Ovary (tissue), 9 donors: Measurements from ENCODE around the gene PLPPR3. TPM values are rescaled to one million over a fixed set of nuclear protein-coding genes. Genes with fewer than 3 reads are reported as not detected.
"Not testable (repeated sequence)": the region's sequence is repeated elsewhere in the genome, so short reads cannot be mapped to it uniquely, and the experiment has no call there.

Experiments used
- DNase-seq, 5 donors: peaks; one replicate each; pipeline ENCODE4 v3.0.0-alpha.2; 2019 to 2020
- H3K27ac ChIP-seq, 2 donors: fragments of 200-600 bp; one replicate each; pipeline versions ENCODE4 v1.5.1 to v1.8.0; 2019 to 2022
- H3K27me3 ChIP-seq: fragments of 200-600 bp; one replicate; pipeline ENCODE4 v1.8.0; 2022
- H3K36me3 ChIP-seq: fragments of 200-600 bp; sonication (generic); one replicate; pipeline ENCODE4 v1.5.1; 2019
- H3K4me1 ChIP-seq: one replicate; pipeline ENCODE4 v1.8.1; 2013; ENCODE audit warnings: mild to moderate bottlenecking, moderate library complexity; ENCODE audit not compliant: insufficient read depth
- H3K4me3 ChIP-seq: fragments of 200-600 bp; sonication (generic); one replicate; pipeline ENCODE4 v1.5.1; 2017
- H3K9me3 ChIP-seq, 2 donors: fragments of 200-600 bp in 1 of 2; sonication (generic) in 1 of 2; one replicate each; pipeline versions ENCODE4 v1.5.1 to v1.8.1; 2013 to 2019; ENCODE audit warnings: mild to moderate bottlenecking in 1 of 2, moderate library complexity in 1 of 2
- CTCF ChIP-seq, 3 donors: fragments of 450-650 bp in 2 of 3; fragments of 200-600 bp in 1 of 3; IDR thresholded peaks; one replicate each; pipeline versions ENCODE4 v1.5.1 to v1.8.0; 2016 to 2022; ENCODE audit warnings: antibody characterized with exemption in 3 of 3, mild to moderate bottlenecking in 1 of 3
- EP300 ChIP-seq: sonication (generic); formaldehyde crosslinking; IDR thresholded peaks from one replicate; pipeline ENCODE4 v1.6.1; 2017; ENCODE audit warnings: antibody characterized with exemption
- POLR2A ChIP-seq: fragments of 450-650 bp; IDR thresholded peaks from one replicate; pipeline ENCODE4 v1.6.1; 2017; ENCODE audit warnings: antibody characterized with exemption, mild to moderate bottlenecking, moderate library complexity
- WGBS, 3 donors: extraction: QIAGEN DNeasy Blood & Tissue Kit in 1 of 3; methylation state at CpG; one replicate each; pipeline versions ENCODE4 v1.1.5 to v1.1.7; 2013 to 2017; 5-methylcytosine and 5-hydroxymethylcytosine counted together
- intact Hi-C, 4 donors: fragments of 100-400 bp; cut with DNase I; formaldehyde crosslinking; loops; one replicate each; pipeline versions ENCODE4 v1.11.0 to v1.15.1; 2022 to 2023
- polyA plus RNA-seq, 2 donors: library from polyadenylated mRNA; stranded (reverse); fragments of 200-250 nt in 1 of 2; fragments of 350-450 nt in 1 of 2; fragmentation: Illumina TruSeq in 1 of 2; extraction: RNeasy Lipid Tissue Mini Kit (QIAGEN cat#74804) in 1 of 2; gene quantifications; one replicate each; pipeline ENCODE4 v1.2.3, GENCODE V29; 2013 to 2014
- total RNA-seq, 7 donors: library from RNA; depleted of rRNA in 2 of 7; stranded (reverse); fragments of >200 nt in 2 of 7; fragmentation: NEBNext Ultra II Directional in 3 of 7; extraction: Animal tissue kit (Norgen Biotek cat#: 25700) in 3 of 7; gene quantifications; one replicate each; pipeline versions ENCODE4 v1.1.0 to v1.2.4, GENCODE V29; 2016 to 2023
- donor health status: DM: no; HTN: no; CAD: no; lungs with moderate emphysema.
- donor health status: DM: no; HTN: no; CAD: no.
- donor health status: Bipolar disorder and iron deficiency.
- donor health status: DM: yes; HTN: yes; CAD: no.
- donor health status: DM: no; HTN: no; CAD: no.
- donor health status: DM: yes; HTN: yes; CAD: no.

Gene PLPPR3
- total and polyA plus RNA-seq, 9 donors: 0.18 to 11.4 (median 0.52) TPM; not detected in 2

DNA sequence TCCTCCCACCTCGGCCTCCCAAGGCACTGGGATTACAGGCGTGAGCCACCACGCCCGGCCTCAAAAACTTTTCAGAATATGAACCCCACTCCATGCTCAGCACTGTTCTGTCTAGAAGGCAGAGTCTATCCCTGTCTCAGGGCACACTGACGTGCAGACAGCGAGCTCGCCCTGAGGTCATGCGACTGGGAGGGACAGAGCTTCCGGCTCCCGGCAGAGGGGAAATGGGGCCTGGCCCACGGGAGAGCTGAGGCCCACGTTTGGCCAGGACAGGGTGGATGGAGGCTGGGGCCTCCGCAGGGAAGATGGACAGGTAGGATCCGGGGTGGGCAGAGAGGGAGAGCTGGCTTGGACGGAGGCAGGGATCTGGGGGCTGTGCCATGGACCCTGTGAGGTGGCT lies 3.1 kb upstream of the PLPPR3 start:
- Histone ChIP-seq H3K4me1 (peaks cover 2% of the 10 kb centered on the region), H3K27me3 (no peaks in the 10 kb centered on the region), H3K27ac (no peak overlapping the region), H3K36me3 (no peaks in the 10 kb centered on the region), H3K4me3 (no peak overlapping the region), H3K9me3 (no peaks in the 10 kb centered on the region)
- no peak for DNase-seq
- intact Hi-C loops: no loop called here
- TF ChIP-seq EP300 (no peak), CTCF (IDR thresholded peaks at IDR 0.05) (no peak), POLR2A (no peak)
- WGBS, 3 donors: 80 to 81% (median 80%) methylated on average over 15 of the region's 15 CpGs

DNA sequence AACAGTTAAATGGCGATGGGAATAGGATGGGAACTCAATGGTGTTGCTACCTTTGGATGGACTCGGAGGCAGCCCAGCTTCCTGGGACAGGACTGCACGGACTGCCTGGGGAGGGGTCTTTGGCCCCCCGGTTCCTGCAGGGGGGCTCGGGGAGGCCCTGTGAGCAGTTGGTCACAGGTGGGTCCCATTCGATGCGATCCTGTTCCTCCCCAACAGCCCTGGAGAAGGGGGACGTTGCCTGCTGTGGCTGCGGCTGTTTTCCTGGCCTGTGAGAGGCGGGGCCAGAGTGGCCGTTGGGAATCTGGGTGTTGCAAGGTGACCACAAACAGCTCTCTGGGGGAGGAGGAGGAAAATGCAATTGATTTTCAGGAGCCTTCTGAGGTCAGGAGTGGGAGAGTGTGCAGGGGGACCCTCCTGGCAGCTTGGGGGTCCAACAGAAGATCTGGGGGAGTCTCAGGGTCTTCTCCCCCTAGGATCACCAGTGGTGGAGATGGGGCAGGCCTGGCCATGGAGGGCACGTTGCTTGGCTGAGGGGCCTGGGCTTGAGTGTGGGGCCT lies 1.9 kb upstream of the PLPPR3 start:
- Histone ChIP-seq H3K4me1 (peaks cover 2% of the 10 kb centered on the region), H3K27ac (no peak overlapping the region), H3K4me3 (no peak overlapping the region), H3K36me3 (no peaks in the 10 kb centered on the region), H3K9me3 (no peaks in the 10 kb centered on the region), H3K27me3 (no peaks in the 10 kb centered on the region)
- WGBS, 3 donors: 63 to 76% (median 68%) methylated on average over 12 of the region's 12 CpGs
- intact Hi-C loops: no loop called here
- TF ChIP-seq CTCF (IDR thresholded peaks at IDR 0.05) (no peak), POLR2A (no peak), EP300 (no peak)
- no peak for DNase-seq

- no peak overlapping the region for H3K27ac ChIP-seq
- TF ChIP-seq EP300 (no peak), POLR2A (no peak), CTCF (IDR thresholded peaks at IDR 0.05) (no peak)
- peak in 2 of 5 donors; percentile 28 to 36 for DNase-seq
- intact Hi-C loops: no loop called here
- H3K4me1 ChIP-seq: peaks cover 2% of the 10 kb centered on the region
- H3K36me3 ChIP-seq: no peaks in the 10 kb centered on the region
- H3K27me3 ChIP-seq: no peaks in the 10 kb centered on the region
- H3K4me3 ChIP-seq: no peak overlapping the region
- 1 to 2% (median 1%) methylated on average over 33 to 64 of the region's 64 CpGs for WGBS, 3 donors
- no peaks in the 10 kb centered on the region for H3K9me3 ChIP-seq
These were observed 427 bp downstream of the PLPPR3 start for GRCh38 chr19:821231-821824.

DNA sequence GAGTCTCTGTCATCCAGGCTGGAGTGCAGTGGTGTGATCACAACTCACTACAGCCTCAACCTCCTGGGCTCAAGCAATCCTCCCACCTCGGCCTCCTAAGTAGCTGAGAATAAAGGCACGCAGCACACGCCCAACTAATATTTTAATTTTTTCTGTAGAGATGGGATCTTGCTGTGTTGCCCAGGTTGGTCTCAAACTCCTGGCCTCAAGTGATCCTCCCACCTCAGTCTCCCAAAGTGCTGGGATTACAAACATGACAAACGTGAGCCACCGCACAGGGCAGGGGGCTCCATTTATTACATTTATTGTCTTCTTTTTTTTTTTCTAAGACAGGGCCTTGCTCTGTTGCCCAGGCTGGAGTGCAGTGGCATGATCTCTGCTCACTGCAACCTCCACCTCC lies 1.5 kb downstream of the PLPPR3 start:
- H3K27ac ChIP-seq, H3K9me3 ChIP-seq, H3K27me3 ChIP-seq, H3K4me1 ChIP-seq, DNase-seq, H3K36me3 ChIP-seq, H3K4me3 ChIP-seq, intact Hi-C loops: not testable (repeated sequence)
- WGBS, 3 donors: 94 to 97% (median 96%) methylated on average over 5 of the region's 5 CpGs

- intact Hi-C loops: no loop called here
- Histone ChIP-seq H3K36me3 (no peaks in the 10 kb centered on the region), H3K9me3 (no peaks in the 10 kb centered on the region), H3K4me3 (no peak overlapping the region), H3K27me3 (no peaks in the 10 kb centered on the region), H3K27ac (no peak overlapping the region), H3K4me1 (no peaks in the 10 kb centered on the region)
- TF ChIP-seq EP300 (no peak), POLR2A (no peak), CTCF (IDR thresholded peaks at IDR 0.05) (no peak)
- WGBS, 3 donors: 93 to 94% (median 94%) methylated on average over 2 of the region's 2 CpGs
- no peak for DNase-seq
These were observed 5.3 kb downstream of the PLPPR3 start for GRCh38 chr19:816500-816857.
